GOT3 (cell line): Measurements from ENCODE around the gene ANKRD13B.
"Not testable (repeated sequence)": the region's sequence is repeated elsewhere in the genome, so short reads cannot be mapped to it uniquely, and the experiment has no call there.

Experiments used
- DNase-seq: peaks from one replicate; lab custom pipeline; 2025; ENCODE audit warnings: mixed read lengths; lab: John Stamatoyannopoulos, UW

The ANKRD13B gene

DNA sequence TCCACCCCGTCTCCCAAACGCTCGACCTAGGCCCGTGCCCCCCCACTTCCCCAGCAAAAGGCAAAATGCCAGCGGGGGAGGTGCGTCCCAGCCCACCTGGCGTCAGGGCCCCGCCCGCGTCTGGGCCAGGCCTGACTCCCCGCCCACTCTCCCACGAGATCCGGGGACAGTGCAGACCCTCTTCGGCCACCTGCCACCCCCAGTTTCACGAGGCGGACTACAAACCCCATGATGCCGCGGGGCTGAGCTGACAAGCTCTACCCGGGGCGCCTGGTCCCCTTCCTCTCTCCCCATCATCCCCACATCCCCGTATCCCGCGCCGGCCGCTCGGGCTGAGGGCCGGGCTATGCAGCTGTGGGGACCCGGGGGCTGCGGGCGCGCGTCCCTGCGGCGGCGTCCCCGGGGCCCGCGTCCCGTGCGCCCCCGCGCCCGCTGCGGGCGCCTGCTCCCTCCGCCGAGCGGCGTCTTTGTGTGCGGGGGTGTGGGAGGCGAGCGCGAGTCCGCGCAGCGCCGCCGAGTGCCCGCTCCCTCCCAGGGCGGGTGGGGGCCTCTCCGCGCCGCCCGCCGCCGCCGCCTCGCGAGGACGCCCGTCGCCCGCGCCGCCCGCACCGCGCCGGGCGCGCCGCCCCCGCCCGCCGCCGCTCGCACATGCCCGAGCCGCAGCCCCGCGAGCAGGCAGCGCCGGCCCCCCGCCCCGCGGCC is at the start of gene ANKRD13B:
Gene ANKRD13B (plus strand): TSS at position 283 of the 702 bp plus-strand sequence. CDS start 490 bp downstream, outside the sequence.
- DNase-seq = no peak

DNA sequence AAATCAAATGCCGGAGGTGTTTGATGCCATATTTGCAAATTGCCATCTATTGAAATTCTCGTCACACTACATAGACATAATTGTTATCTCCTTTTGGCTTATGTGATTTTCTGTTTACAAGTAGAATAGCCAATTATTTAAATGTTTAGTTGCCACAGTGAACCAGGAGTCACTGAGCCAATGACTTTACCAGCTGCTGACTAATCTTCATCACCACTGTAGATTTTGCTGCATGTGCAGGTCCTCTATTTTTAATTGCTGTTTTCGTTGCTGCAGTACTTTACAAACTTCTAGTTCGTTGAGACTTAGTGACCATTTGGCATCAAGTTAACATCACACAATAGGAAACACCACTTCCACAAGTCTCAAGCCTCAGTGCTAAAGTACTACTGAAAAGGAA is 48.9 kb upstream of the ANKRD13B start:
- DNase-seq = no peak

DNA sequence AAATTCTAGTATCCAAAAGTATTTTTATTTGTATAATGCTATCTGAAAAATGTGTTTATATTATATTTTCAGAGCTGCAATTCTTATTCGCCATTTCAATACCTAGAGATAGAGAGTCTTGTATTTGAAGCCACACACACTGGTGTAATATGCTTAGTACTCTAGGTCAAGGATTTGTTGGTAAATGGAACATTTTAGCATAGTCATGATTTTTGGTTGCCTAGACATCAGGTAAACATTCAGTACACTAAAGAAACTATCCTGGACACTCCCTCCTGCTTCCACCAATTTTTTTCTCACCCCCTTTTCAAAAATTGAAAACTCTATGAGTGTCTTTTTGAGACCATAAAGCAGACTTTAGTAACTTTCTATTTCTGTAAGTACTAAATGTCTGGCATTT is 46.8 kb upstream of the ANKRD13B start:
- DNase-seq = no peak

DNA sequence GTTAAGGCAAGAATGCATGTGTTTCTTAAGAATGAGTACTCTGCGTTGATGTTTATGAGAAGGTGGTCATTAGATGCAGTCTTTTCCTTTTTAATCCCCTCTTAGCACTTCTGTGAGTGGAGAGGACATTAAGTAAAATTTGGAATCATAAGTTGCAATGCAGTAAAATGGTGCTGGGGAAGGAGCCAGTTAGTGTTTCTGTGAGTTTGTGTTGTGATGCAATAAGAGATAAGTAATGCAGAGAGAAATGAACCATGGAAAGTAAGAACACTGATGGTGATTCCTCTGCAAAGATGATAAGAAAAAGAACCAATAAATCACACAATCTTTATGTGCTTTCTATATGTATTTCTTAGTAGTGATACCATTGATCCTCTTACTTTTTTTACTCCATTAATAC is 46.1 kb upstream of the ANKRD13B start:
- no peak for DNase-seq

DNA sequence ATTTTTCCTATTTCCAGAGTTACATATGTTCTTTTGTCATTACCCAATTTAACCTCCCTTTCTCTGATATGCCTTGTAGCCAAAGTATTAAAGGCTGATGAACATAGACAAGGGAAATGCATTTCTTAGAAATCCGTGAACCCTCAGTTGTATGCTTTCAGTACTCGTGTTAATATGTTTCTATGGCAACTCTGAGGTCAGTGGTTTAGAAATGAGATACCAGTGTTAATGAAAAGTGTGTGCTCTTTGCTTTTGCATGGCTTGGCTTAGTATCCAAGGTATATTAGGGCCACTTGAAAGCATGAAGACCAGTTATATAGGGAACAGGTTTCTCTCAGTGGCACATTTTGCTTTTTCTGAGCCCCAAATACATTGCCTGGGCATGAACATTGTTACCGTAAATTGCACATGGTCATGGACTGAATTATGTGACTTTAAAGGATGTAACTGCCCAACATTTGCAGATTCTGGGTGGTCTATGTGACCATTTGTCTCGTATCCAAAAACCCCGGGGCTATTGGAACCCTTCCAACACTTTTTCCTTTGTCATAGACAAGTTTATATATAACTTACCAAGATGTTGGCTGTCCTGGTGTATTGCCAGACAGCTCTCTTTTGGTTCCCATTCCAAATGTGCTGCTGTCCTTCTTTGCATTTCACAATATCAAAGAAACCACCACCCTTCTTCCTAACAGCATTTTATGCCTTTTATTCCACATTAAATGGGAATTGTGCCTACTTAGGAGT is 43.6 kb upstream of the ANKRD13B start:
- no peak for DNase-seq

DNA sequence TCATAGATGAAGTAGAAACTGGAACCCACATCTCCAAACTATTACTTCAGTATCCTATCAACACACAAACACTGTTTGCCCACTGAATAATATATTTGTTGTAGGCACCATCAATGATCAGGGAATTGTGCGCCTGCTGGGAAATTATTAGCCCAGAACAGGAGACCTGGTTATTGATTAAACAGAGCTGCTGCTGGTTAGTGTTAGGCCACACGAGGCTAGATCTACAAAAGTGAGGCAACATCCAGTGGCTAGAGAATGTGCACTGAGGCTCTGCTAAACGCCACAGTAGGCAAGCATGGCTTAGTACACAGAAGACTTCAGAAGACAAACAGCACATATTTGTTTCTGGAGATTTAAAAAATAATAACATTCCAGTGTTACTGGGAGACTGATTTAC is 37.1 kb upstream of the ANKRD13B start:
- DNase-seq = no peak

DNA sequence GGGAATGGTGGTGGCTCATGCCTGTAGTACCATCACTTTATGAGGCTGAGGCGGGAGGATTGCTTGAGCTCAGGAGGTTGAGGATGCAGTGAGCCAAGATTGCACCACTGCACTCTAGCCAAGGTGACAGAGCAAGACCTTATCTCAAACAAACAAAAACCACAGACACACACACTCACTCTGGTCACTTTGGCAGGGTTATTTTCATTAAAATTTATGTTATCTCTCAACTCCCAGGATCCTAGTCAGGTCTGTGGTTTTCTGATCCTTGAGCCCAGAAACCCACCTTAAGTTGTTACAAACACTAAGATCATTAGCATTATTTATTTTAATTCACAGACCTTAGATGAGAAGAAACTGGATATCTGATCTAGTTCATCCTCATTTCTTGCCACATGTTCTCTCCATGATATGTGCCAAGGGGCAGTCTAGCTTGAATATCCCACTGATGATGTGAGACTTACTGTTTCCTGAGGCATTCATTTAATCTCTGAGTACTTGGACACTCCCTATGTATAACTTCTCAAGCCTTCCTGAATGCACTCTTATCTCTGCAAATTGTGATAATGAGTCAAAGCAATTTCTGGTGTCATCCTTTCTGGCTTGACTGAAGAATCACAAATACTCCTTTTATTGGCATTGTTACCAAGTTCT is 35.7 kb upstream of the ANKRD13B start:
- DNase-seq = no peak

DNA sequence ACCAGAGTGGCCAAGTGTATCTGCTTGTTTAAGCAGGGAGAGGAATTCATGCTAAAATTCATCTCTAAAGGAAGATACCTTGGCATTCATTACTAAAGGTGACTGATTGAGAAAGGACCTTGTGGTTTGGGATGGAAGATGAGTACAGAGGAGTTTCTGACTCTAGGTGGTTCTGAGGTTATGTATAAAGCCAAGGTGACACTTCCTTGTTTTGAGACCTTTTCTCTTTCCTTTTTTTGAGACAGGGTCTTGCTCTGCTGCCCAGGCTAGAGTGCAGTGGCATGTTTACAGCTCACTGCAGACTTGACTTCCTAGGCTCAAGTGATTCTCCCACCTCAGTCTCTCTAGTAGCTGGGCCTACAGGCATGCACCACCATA is 35.2 kb upstream of the ANKRD13B start:
- no peak for DNase-seq

DNA sequence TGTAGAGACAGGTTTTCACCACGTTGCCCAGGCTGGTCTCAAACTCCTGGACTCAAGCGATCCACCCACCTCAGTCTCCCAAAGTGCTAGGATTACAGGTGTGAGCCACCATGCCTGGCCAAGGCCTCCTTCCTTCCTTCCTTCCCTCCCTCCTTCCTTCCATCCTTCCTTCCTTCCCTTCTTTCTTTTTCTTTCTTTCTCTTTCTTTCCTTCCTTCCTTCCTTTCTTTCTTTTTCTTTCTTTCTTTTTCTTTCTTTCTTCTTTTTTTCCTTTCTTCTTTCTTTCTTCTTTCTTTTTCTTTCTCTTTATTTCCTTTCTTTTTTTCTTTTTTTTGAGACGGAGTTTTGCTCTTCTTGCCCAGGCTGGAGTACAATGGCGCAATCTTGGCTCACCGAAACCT is 34.8 kb upstream of the ANKRD13B start:
- DNase-seq = not testable (repeated sequence)

DNA sequence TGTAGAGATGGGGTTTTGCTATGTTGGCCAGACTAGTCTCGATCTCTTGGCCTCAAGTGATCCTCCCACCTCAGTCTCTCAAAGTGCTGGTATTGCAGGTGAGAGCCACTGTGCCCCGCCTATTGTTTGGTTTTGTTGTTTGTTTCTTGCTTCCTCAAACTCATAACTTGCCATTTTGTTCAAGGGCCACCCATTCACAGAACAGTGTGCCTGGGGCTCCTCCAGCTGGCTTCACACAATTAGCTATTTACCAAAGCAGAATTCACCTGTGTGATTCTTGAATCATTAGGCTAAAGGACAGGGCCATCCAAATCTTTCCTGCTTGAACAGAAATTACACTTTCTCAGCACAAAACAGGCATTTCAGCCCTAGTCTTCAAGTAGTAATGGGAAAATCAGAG is 33.3 kb upstream of the ANKRD13B start:
- no peak for DNase-seq

DNA sequence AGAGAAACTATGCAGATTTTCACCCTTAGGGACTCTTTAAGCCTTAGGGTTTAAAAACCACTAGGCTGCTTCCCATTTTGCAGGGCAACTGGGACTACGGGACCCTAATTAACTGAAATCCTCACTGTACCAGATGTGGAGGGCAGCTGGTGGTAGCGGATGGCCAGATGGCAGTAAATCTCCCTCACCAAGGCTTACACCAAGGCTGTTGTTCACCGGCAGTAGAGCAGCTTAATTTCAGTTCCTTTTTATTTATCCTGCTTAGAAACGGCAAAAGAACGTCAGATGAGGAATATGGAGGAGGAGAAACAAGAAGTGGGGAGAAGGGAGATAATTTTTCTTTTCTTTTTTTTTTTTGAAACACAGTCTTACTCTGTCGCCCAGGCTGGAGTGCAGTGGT is 32.6 kb upstream of the ANKRD13B start:
- DNase-seq = no peak

DNA sequence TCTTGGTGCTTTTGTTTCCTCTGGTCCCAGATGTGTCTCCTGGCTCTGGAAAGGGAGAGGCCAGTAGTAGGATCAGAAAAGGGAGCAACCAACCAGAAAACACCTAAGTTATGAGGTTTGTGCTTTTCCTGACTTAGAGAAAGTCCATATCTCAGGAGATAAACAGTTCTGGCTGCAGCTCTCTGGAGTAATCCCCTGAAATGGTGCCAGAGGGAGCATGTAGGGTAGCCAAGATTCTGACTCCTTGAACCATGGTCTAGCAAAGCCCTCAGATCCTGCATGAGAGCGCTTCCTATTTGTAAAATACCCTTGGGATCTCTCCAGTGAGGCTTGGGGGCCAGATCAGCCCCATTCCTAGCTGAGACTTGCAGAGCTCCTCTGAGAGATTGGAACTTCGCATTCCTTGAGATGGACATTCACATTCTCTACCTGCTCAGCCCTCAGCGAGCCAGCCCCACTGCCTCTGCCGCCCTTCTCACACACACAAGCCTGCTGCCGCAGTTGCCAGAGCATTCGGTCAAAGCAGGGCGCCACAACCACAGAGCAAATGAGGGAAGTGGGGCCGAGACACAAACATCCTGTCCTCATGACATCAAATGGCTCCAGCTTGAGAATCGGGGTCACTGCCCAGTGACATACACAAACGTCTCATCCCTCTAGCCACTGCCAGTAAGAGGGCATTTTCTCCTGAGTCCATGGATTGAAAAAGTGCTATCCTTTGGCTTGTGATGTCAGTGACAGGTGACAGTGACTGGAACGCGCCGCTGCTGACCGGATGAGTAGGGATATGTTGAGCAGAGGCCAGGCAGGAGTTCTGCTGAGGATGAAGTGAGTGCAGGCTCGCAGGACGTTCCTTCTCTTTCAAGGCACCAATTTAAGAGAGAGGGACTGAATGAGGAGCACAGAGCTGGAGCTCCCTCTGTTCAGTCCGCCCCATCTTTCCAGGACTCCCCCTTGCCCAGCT is 31.1 kb upstream of the ANKRD13B start:
- DNase-seq = no peak

DNA sequence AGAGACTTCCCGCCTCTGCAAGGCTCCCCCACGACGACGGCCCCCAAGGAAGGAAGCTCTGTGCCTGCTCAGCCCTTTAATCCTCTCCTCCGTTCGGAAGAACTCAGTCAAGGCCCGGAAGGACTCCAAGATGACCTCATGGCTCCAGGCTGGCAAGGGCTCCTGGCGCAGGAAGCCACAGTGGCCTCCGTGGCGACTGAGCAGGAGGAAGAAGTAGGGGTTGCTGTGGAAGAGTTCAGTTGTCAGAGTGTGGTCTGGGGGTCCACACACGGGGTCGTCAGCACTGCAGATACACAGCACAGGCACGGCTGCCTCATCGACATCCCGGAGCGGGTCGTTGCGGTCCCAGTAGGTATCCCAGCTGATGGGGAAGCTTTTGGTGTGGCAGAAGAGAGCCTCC is 30.3 kb upstream of the ANKRD13B start:
- DNase-seq = no peak

DNA sequence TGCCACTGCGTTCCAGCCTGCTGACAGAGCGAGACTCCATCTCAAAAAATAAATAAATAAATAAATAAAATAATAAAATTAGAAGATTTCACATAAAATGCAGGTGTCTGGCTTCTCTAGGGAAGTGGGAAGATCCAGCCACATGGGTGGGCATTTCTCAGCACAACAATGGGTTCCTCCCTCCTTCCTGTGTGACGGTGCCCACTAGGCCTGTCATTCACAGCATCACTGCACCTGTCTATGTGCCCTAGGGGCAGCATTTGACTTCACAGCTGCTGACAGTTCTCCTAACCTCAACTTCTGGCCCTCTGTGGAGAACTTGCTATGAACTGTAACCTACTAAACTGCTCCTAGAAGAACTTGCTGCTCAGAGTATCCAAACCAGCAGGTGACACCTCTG is 29.1 kb upstream of the ANKRD13B start:
- no peak for DNase-seq

DNA sequence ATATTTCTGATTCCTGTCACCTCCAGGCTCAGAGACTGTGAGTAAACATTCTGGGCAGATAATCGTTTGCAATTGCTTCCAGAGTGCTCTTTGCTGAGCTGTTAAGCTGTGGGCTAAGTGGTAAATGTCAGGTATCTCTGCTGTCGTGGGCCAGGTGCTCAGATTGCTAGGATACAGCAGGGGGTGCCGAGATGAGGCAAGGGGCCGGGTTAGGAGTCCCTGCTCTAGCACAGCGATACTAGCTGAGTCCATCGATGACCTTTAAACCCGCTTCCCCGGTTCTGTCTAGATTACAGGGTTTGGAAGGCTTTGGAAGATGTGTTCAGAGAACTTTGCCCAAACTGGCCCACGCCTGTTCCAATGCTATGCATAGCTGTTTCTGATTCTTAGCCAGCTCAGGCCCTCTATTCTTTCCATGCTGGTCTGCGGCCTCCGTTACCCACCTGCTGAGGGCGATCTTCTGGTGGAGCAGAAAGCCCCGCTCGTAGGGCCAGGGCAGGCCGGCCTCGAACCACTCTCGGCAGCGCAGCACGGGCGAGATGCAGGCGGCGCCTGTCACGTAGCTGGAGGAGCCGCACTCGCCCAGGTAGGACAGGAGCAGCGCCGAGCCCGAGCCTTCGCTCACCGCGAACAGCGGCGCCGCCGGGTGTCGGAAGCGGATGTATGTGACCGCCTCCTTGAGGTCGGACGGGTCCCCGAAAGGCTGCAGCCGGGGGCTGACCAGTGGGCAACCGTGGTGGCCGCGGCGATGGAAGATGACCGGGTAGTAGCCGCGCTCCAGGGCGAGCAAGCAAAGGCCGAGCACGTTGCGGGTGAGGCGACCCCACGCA is 27.1 kb upstream of the ANKRD13B start:
- no peak for DNase-seq

DNA sequence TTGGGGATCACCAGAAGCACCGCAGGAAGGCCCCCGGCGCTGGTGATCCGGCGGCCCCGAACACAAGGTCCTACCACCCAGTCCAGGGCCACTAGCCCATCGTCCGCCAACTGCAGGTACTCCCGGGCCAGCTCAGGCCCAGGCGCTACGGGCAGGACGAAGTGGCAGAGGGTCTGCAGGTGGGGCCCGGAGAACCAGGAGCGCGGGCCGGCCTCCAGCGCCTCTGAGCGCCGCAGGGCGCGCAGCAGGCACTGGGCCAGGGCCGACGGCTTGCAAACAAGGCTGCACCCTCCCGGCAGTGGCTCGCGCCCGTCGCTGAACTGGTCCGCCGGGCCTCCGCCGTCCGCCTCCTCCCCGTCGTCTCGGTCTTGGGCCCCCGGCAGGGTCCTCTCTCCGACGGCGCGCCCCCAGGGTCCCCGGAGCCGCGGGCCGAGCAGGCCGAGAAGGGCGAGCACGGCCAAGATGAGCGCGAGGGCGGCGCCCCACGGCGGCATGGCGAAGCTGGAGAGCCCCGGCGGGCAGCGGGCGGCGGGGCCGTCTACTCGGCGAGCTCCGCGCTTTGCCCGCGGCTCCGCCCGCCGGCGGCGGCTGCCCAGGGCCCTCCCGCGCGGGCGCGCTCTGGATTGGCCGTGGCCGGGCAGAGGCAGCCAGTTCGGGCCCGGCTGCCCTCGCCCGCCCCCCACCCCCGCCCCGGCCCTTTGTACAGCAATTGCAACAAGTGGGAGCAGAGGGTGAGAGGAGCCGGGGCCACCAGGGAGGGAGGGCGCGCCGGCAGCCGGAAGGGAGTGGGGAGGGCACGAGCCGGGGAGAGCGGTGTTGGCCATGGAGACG is 26.2 kb upstream of the ANKRD13B start, which contains the start of gene ABHD15:
Gene ABHD15 (minus strand): TSS at position 565 of the 831 bp plus-strand sequence. CDS start 71 bp downstream, at position 494.
- DNase-seq = peak; percentile 67

DNA sequence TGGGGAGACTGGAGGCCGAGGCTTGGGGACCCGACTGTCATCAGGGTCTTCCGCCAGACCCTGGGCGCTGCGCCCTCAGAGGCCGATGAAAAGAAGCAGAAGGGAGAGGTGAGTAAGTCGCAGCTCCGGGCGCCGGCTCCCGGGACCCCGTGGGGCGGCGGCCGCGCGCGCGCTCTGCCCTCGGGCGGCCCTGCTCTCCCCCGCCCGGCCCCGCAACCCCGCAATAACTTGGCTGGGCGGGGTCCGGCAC is 25.7 kb upstream of the ANKRD13B start:
- no peak for DNase-seq

DNA sequence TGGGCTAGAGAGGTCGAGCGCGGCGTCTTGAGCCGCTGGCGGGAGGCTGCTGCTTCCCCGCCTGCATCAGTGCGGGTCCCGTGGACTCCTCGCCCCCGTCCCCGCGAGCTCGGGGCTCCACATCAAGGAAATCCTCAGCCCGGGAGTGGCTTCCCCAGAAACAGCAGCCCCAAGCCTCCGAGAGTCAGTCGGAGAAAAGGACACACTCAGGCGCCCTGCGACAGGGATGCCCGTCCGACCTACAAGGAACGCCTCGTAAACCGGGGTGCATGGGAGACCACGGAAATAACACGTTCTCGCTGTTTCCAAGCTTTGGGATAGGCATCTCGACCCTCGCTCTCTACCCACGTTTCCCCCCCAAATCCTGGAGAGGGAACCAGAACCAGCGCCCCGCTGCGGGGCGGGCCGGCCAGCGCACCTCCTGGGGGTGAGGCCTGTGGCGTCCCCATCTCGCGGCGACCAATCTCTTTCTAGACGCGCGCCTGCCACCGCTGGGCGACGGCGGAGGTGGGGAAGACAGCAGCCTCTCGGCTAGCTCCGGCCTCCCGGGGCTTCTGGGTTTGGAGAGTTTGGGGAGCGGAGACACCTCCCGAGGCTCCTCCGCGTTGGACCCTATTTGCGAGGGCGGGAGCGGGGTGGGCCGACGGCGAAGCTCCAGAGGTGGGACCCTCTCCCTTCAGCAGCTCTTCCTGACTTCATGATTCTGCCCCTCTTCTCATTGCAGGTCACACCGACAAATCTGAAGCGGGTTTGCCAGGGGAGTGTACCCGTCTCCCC is 25.2 kb upstream of the ANKRD13B start:
- DNase-seq = no peak
